Measurements from ENCODE around the gene CD83. TPM values are rescaled to one million over a fixed set of nuclear protein-coding genes. Genes with fewer than 3 reads are reported as not detected.

The CD83 gene
- total RNA-seq, 1 experiment from 2014 or later = 6.5 TPM

GRCh38 chr6:14174996-14175395 lies 57.4 kb downstream of the CD83 start:
- intact Hi-C loops (cut with micrococcal nuclease; ENCODE audit: unreplicated experiment) = no loop called here
- peaks cover 26% of the 10 kb centered on the region for H3K27me3 Mint-ChIP-seq (ENCODE audit: unreplicated experiment)
- no peaks in the 10 kb centered on the region for H3K4me1 Mint-ChIP-seq (ENCODE audit: low read depth, unreplicated experiment)
- H3K36me3 Mint-ChIP-seq (ENCODE audit: insufficient read depth, unreplicated experiment) = no peaks in the 10 kb centered on the region
- BruUV-seq (replicated peaks) = no TSS peak
- no peak for DNase-seq
- TF ChIP-seq CTCF (IDR thresholded peaks at IDR 0.05; ENCODE audit: unreplicated experiment) = no peak
- CTCF ChIA-PET = no interaction called here
- no peak overlapping the region for H3K4me3 Mint-ChIP-seq (ENCODE audit: low read depth, unreplicated experiment)
- no peak overlapping the region for H3K27ac Mint-ChIP-seq (ENCODE audit: unreplicated experiment)
- H3K9me3 Mint-ChIP-seq (ENCODE audit: low read depth, unreplicated experiment) = no peaks in the 10 kb centered on the region

- DNase-seq = no peak
- CTCF ChIA-PET = no interaction called here
- no peak overlapping the region for H3K4me3 Mint-ChIP-seq (ENCODE audit: low read depth, unreplicated experiment)
- intact Hi-C loops (cut with micrococcal nuclease; ENCODE audit: unreplicated experiment) = no loop called here
- no peaks in the 10 kb centered on the region for H3K4me1 Mint-ChIP-seq (ENCODE audit: low read depth, unreplicated experiment)
- H3K27ac Mint-ChIP-seq (ENCODE audit: unreplicated experiment) = no peak overlapping the region
- H3K9me3 Mint-ChIP-seq (ENCODE audit: low read depth, unreplicated experiment) = no peaks in the 10 kb centered on the region
- peaks cover 26% of the 10 kb centered on the region for H3K27me3 Mint-ChIP-seq (ENCODE audit: unreplicated experiment)
- no TSS peak for BruUV-seq (replicated peaks)
- no peak for TF ChIP-seq CTCF (IDR thresholded peaks at IDR 0.05; ENCODE audit: unreplicated experiment)
- H3K36me3 Mint-ChIP-seq (ENCODE audit: insufficient read depth, unreplicated experiment) = no peaks in the 10 kb centered on the region
Observed at GRCh38 chr6:14176429-14176828, 58.9 kb downstream of the CD83 start.

- no peaks in the 10 kb centered on the region for H3K36me3 Mint-ChIP-seq (ENCODE audit: insufficient read depth, unreplicated experiment)
Observed at GRCh38 chr6:14177413-14178082, 60.0 kb downstream of the CD83 start.

GRCh38 chr6:14178083-14178445 lies 60.5 kb downstream of the CD83 start:
- Mint-ChIP-seq H3K9me3 (ENCODE audit: low read depth, unreplicated experiment) (no peaks in the 10 kb centered on the region), H3K27me3 (ENCODE audit: unreplicated experiment) (peaks cover 26% of the 10 kb centered on the region), H3K4me3 (ENCODE audit: low read depth, unreplicated experiment) (no peak overlapping the region), H3K4me1 (ENCODE audit: low read depth, unreplicated experiment) (no peaks in the 10 kb centered on the region), H3K27ac (ENCODE audit: unreplicated experiment) (no peak overlapping the region), H3K36me3 (ENCODE audit: insufficient read depth, unreplicated experiment) (no peaks in the 10 kb centered on the region)
- TF ChIP-seq CTCF (IDR thresholded peaks at IDR 0.05; ENCODE audit: unreplicated experiment) = no peak
- DNase-seq = no peak
- CTCF ChIA-PET = no interaction called here
- intact Hi-C loops (cut with micrococcal nuclease; ENCODE audit: unreplicated experiment) = no loop called here
- BruUV-seq (replicated peaks) = no TSS peak

More at GRCh38 chr6:14177413-14178082, 60.0 kb downstream of the CD83 start:
- no TSS peak for BruUV-seq (replicated peaks)
- intact Hi-C loops (cut with micrococcal nuclease; ENCODE audit: unreplicated experiment) = no loop called here
- Mint-ChIP-seq H3K4me1 (ENCODE audit: low read depth, unreplicated experiment) (no peaks in the 10 kb centered on the region), H3K9me3 (ENCODE audit: low read depth, unreplicated experiment) (no peaks in the 10 kb centered on the region), H3K27me3 (ENCODE audit: unreplicated experiment) (peaks cover 26% of the 10 kb centered on the region), H3K4me3 (ENCODE audit: low read depth, unreplicated experiment) (no peak overlapping the region), H3K27ac (ENCODE audit: unreplicated experiment) (no peak overlapping the region)
- no peak for DNase-seq
- no peak for TF ChIP-seq CTCF (IDR thresholded peaks at IDR 0.05; ENCODE audit: unreplicated experiment)
- CTCF ChIA-PET = no interaction called here
